ENCODE data around the gene TMEM94. TPM values are rescaled to one million over a fixed set of nuclear protein-coding genes. Genes with fewer than 3 reads are reported as not detected.
A peak's percentile ranks its signal among the peaks of the same experiment; 100 is the strongest.

Gene TMEM94
- total and polyA plus RNA-seq, 2 of the 13 experiments (the other 11 are each of a cell fraction or from before 2014, with no cell fraction given) = 32.6 to 134 TPM

- no peaks in the 10 kb centered on the region for H3K27me3 ChIP-seq (ENCODE audit: control insufficient read depth in 1 of 2, insufficient read depth in 2 of 2, low read length in 2 of 2)
- no peak for FAIRE-seq
- H3K27ac ChIP-seq (ENCODE audit: extremely low read length, insufficient read depth, low read length) = no peak overlapping the region
- no peak overlapping the region for H3K4me2 ChIP-seq (ENCODE audit: low read depth, low read length)
- no peak overlapping the region for H2AFZ ChIP-seq (ENCODE audit: low read length)
- POLR2A ChIA-PET = interaction anchor here (2.2 kb wide), 1 partner anchor 34 kb away, joined by 5 read pairs; no protein-coding TSS in a partner anchor
- CTCF ChIA-PET (ENCODE audit: low intra/inter-chr PET ratio, low total read pairs) = no interaction called here
- no peaks in the 10 kb centered on the region for H3K9me3 ChIP-seq (ENCODE audit: low read length)
- in situ Hi-C loops (cut with HindIII; ENCODE audit: extremely low pct_ligation_motif_present, low pct_unique_long_range_greater_than_20kb) = no loop called here
- no peak overlapping the region for H3K4me3 ChIP-seq (replicated peaks in 1 of 3; ENCODE audit: insufficient read depth in 1 of 3, low read depth in 2 of 3, low read length in 3 of 3)
- TF ChIP-seq SP2 (CRISPR knock-in tag; IDR thresholded peaks at IDR 0.05) (no peak), ATF1 (CRISPR knock-in tag; IDR thresholded peaks at IDR 0.05) (no peak), U2AF2 (IDR thresholded peaks at IDR 0.05; ENCODE audit: low read depth, low read length) (no peak), BCL6 (CRISPR knock-in tag; IDR thresholded peaks at IDR 0.05) (peak; percentile 62), KAT2B (IDR thresholded peaks at IDR 0.05; ENCODE audit: borderline replicate concordance, low read depth, low read length) (no peak)
- 0 out of 2 replicates have a peak, but pooled peaks cover 3% of the 10 kb centered on the region for H4K20me1 ChIP-seq (ENCODE audit: insufficient read depth, low read length)
- H3K4me1 ChIP-seq (ENCODE audit: insufficient read depth, low read length) = peaks cover 37% of the 10 kb centered on the region
- no peaks in the 10 kb centered on the region; a peak in 2 of 5 replicates for H3K36me3 ChIP-seq (replicated peaks in 1 of 2; ENCODE audit: control insufficient read depth in 1 of 2, insufficient read depth in 2 of 2, low read length in 2 of 2)
- WGBS (ENCODE audit: low lambda C conversion rate) = 100% methylated on average over 2 of the region's 2 CpGs
- no peak for DNase-seq (ENCODE audit: low spot score)
- intact Hi-C loops (cut with micrococcal nuclease; ENCODE audit: unreplicated experiment) = no loop called here
- H3K9ac ChIP-seq (ENCODE audit: insufficient read depth, low read depth, low read length) = no peak overlapping the region
- H3K79me2 ChIP-seq (ENCODE audit: insufficient read depth, low read length) = peaks cover 28% of the 10 kb centered on the region
- BruUV-seq (replicated peaks) = no TSS peak
- ATAC-seq = no peak
Measured at GRCh38 chr17:75463603-75464002, 7.2 kb downstream of the TMEM94 start.

DNA sequence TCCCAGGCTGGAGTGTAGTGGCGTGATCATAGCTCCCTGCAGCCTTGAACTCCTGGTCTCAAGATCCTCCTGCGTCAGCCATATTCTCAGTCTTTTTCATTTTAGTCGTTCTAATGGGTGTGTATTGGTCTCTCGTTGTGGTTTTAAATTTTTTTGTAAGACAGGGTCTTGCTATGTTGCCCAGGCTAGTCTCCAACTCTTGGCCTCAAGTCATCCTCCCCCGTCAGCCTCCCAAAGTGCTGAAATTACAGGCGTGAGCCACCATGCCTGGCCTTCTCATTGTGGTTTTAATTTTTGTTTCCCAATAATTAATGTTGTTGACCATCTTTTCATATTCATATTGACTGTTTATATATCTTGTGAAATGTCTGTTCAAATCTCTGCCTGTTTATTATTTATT lies 8.6 kb downstream of the TMEM94 start:
- Histone ChIP-seq H4K20me1 (ENCODE audit: insufficient read depth, low read length) (0 out of 2 replicates have a peak, but pooled peaks cover 4% of the 10 kb centered on the region), H3K4me3 (replicated peaks in 1 of 3; ENCODE audit: insufficient read depth in 1 of 3, low read depth in 2 of 3, low read length in 3 of 3) (no peak overlapping the region), H3K79me2 (ENCODE audit: insufficient read depth, low read length) (peaks cover 26% of the 10 kb centered on the region), H3K27ac (ENCODE audit: extremely low read length, insufficient read depth, low read length) (no peak overlapping the region), H3K9ac (ENCODE audit: insufficient read depth, low read depth, low read length) (no peak overlapping the region), H2AFZ (ENCODE audit: low read length) (no peak overlapping the region), H3K36me3 (replicated peaks in 1 of 2; ENCODE audit: control insufficient read depth in 1 of 2, insufficient read depth in 2 of 2, low read length in 2 of 2) (peaks cover 0 to 3% of the 10 kb centered on the region in 2 experiments; a peak in 3 of 5 replicates), H3K4me2 (ENCODE audit: low read depth, low read length) (no peak overlapping the region), H3K9me3 (ENCODE audit: low read length) (no peaks in the 10 kb centered on the region), H3K27me3 (ENCODE audit: control insufficient read depth in 1 of 2, insufficient read depth in 2 of 2, low read length in 2 of 2) (no peaks in the 10 kb centered on the region), H3K4me1 (ENCODE audit: insufficient read depth, low read length) (peaks cover 27% of the 10 kb centered on the region)
- no peak for FAIRE-seq
- WGBS (ENCODE audit: low lambda C conversion rate) = 91% methylated on average over 6 of the region's 6 CpGs
- CTCF ChIA-PET (ENCODE audit: low intra/inter-chr PET ratio, low total read pairs) = no interaction called here
- POLR2A ChIA-PET = interaction anchor here (2.2 kb wide), 1 partner anchor 35 kb away, joined by 5 read pairs; no protein-coding TSS in a partner anchor
- ATAC-seq = no peak
- intact Hi-C loops (cut with micrococcal nuclease; ENCODE audit: unreplicated experiment) (no loop called here), in situ Hi-C loops (cut with HindIII; ENCODE audit: extremely low pct_ligation_motif_present, low pct_unique_long_range_greater_than_20kb) (no loop called here)
- no TSS peak for BruUV-seq (replicated peaks)
- TF ChIP-seq SYNCRIP (IDR thresholded peaks at IDR 0.05; ENCODE audit: insufficient read depth, low read depth, low read length) = no peak
- TF ChIP-seq ZMYM3 (CRISPR knock-in tag; IDR thresholded peaks at IDR 0.05) = 0 out of 2 replicates have a peak, but pooled peaks have one; percentile 19
- peak; percentile 78 for TF ChIP-seq ZNF121 (CRISPR knock-in tag; IDR thresholded peaks at IDR 0.05)
- no peak for DNase-seq (ENCODE audit: low spot score)

Data from HepG2 (cell line).